ENCODE data around the gene KRTAP23-1. TPM values are rescaled to one million over a fixed set of nuclear protein-coding genes. Genes with fewer than 3 reads are reported as not detected.

Gene KRTAP23-1
- total and polyA plus RNA-seq, 2 of the 4 experiments (the other 2 are of a cell fraction): not detected

- Histone ChIP-seq H3K56ac (ENCODE audit: extremely low read depth, insufficient read depth, low read length) (no peak overlapping the region), H3K9me3 (ENCODE audit: control insufficient read depth, insufficient read depth, low read length) (peaks cover 10% of the 10 kb centered on the region), H3K9ac (ENCODE audit: low read depth, low read length) (no peak overlapping the region), H2BK120ac (ENCODE audit: low read depth, low read length) (no peak overlapping the region), H4K8ac (ENCODE audit: low read depth in 2 of 2, low read length in 2 of 2) (no peak overlapping the region), H2AK9ac (replicated peaks; ENCODE audit: low read depth, low read length, poor library complexity) (no peak overlapping the region), H4K91ac (ENCODE audit: insufficient read depth, low read depth, low read length) (no peak overlapping the region), H3K27me3 (ENCODE audit: control insufficient read depth, insufficient read depth, low read length) (no peaks in the 10 kb centered on the region), H2BK20ac (ENCODE audit: low read depth, low read length) (no peak overlapping the region), H3K79me1 (ENCODE audit: low read depth in 1 of 2, low read length in 2 of 2) (no peaks in the 10 kb centered on the region), H2BK15ac (ENCODE audit: low read depth, low read length) (no peak overlapping the region), H3K36me3 (ENCODE audit: control insufficient read depth, insufficient read depth, low read length) (no peaks in the 10 kb centered on the region), H3K4ac (ENCODE audit: low read depth, low read length) (no peak overlapping the region), H3K27ac (ENCODE audit: insufficient read depth, low read length) (no peak overlapping the region), H2AK5ac (ENCODE audit: low read depth, low read length) (no peak overlapping the region), H2BK5ac (ENCODE audit: low read depth, low read length, poor library complexity, severe bottlenecking) (no peak overlapping the region), H3K4me2 (ENCODE audit: low read depth, low read length) (no peak overlapping the region), H3K14ac (replicated peaks; ENCODE audit: low read depth, low read length) (no peak overlapping the region), H2AFZ (replicated peaks; ENCODE audit: low read length, poor library complexity) (no peak overlapping the region), H4K20me1 (ENCODE audit: insufficient read depth, low read length) (no peaks in the 10 kb centered on the region), H3K9me1 (ENCODE audit: insufficient read depth, low read length) (no peaks in the 10 kb centered on the region), H4K5ac (ENCODE audit: low read depth, low read length) (no peak overlapping the region), H3K23ac (ENCODE audit: low read depth, low read length) (no peak overlapping the region), H3K18ac (ENCODE audit: low read depth, low read length) (no peak overlapping the region), H3K4me1 (ENCODE audit: control insufficient read depth, insufficient read depth, low read length) (no peaks in the 10 kb centered on the region), H3K4me3 (ENCODE audit: insufficient read depth, low read depth, low read length) (no peak overlapping the region)
- TF ChIP-seq MXI1 (IDR thresholded peaks at IDR 0.05; ENCODE audit: borderline replicate concordance, low read depth, low read length) (no peak), POLR2A (IDR thresholded peaks at IDR 0.05; ENCODE audit: low read depth, low read length) (no peak), RFX5 (IDR thresholded peaks at IDR 0.05; ENCODE audit: low read depth, low read length) (no peak), NFE2L2 (IDR thresholded peaks at IDR 0.05; ENCODE audit: low read depth, low read length) (no peak), MAZ (IDR thresholded peaks at IDR 0.05; ENCODE audit: borderline replicate concordance, low read depth, low read length) (no peak), MAFK (IDR thresholded peaks at IDR 0.05; ENCODE audit: low read depth, low read length) (no peak), FOS (IDR thresholded peaks at IDR 0.05; ENCODE audit: low read depth, low read length) (no peak), CEBPB (IDR thresholded peaks at IDR 0.05; ENCODE audit: low read depth, low read length) (no peak), BHLHE40 (IDR thresholded peaks at IDR 0.05; ENCODE audit: low read depth, low read length) (no peak), SMC3 (IDR thresholded peaks at IDR 0.05; ENCODE audit: low read depth, low read length) (no peak), RCOR1 (IDR thresholded peaks at IDR 0.05; ENCODE audit: insufficient replicate concordance, low read length) (no peak)
- TF ChIP-seq, protein P1, sequence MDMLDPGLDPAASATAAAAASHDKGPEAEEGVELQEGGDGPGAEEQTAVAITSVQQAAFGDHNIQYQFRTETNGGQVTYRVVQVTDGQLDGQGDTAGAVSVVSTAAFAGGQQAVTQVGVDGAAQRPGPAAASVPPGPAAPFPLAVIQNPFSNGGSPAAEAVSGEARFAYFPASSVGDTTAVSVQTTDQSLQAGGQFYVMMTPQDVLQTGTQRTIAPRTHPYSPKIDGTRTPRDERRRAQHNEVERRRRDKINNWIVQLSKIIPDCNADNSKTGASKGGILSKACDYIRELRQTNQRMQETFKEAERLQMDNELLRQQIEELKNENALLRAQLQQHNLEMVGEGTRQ (IDR thresholded peaks at IDR 0.05; ENCODE audit: low read depth, low read length): no peak
- CTCF ChIA-PET: no interaction called here
- no TSS peak for BruUV-seq (replicated peaks)
- POLR2A ChIA-PET (ENCODE audit: unreplicated experiment): no interaction called here
- in situ Hi-C loops (cut with MboI; ENCODE audit: low sequenced_read_pairs): no loop called here
- dilution Hi-C loops (cut with HindIII; ENCODE audit: low sequenced_read_pairs, unreplicated experiment): no loop called here
- WGBS, 2 experiments (ENCODE audit: extremely low coverage in 2 of 2, insufficient read length in 1 of 2): no CpG with 5 or more reads among the region's 1 CpG
- intact Hi-C loops (cut with micrococcal nuclease): no loop called here
- no peak for DNase-seq
- no peak for ATAC-seq (ENCODE audit: low read depth)
These were observed 3.1 kb upstream of the KRTAP23-1 start for GRCh38 chr21:30351534-30351933.
